ENCODE measurements around the gene CFAP90. TPM values are rescaled to one million over a fixed set of nuclear protein-coding genes. Genes with fewer than 3 reads are reported as not detected.

Gene CFAP90
- total and polyA plus RNA-seq, 2 experiments from 2014 or later, result 0.83 TPM; not detected in 1

GRCh38 chr5:7803937-7804336 is 47.0 kb downstream of the CFAP90 start:
- no peaks in the 10 kb centered on the region for H3K9me3 ChIP-seq (ENCODE audit: low read depth)
- H3K27ac ChIP-seq, result no peak overlapping the region
- H3K27me3 ChIP-seq, result no peaks in the 10 kb centered on the region
- no peak overlapping the region for H3K4me3 ChIP-seq
- TF ChIP-seq CTCF (IDR thresholded peaks at IDR 0.05; ENCODE audit: low read depth, low read length), result no peak
- H3K4me1 ChIP-seq (ENCODE audit: low read depth), result no peaks in the 10 kb centered on the region
- H3K36me3 ChIP-seq, result no peaks in the 10 kb centered on the region
- DNase-seq (ENCODE audit: low read depth in 1 of 2, low spot score in 1 of 2), result no peak

GRCh38 chr5:7802855-7803254 is 48.1 kb downstream of the CFAP90 start:
- no peak overlapping the region for H3K4me3 ChIP-seq
- H3K9me3 ChIP-seq (ENCODE audit: low read depth), result no peaks in the 10 kb centered on the region
- no peaks in the 10 kb centered on the region for H3K4me1 ChIP-seq (ENCODE audit: low read depth)
- no peak overlapping the region for H3K27ac ChIP-seq
- TF ChIP-seq CTCF (IDR thresholded peaks at IDR 0.05; ENCODE audit: low read depth, low read length), result no peak
- H3K36me3 ChIP-seq, result no peaks in the 10 kb centered on the region
- H3K27me3 ChIP-seq, result no peaks in the 10 kb centered on the region
- DNase-seq (ENCODE audit: low read depth in 1 of 2, low spot score in 1 of 2), result peak in 1 of 2 donors; percentile 68

- TF ChIP-seq CTCF (IDR thresholded peaks at IDR 0.05; ENCODE audit: low read depth, low read length), result no peak
Observed at GRCh38 chr5:7801891-7802614, 48.9 kb downstream of the CFAP90 start.

GRCh38 chr5:7795306-7795705 is 55.6 kb downstream of the CFAP90 start:
- TF ChIP-seq CTCF (IDR thresholded peaks at IDR 0.05; ENCODE audit: low read depth, low read length), result no peak
- no peaks in the 10 kb centered on the region for H3K36me3 ChIP-seq
- no peaks in the 10 kb centered on the region for H3K4me1 ChIP-seq (ENCODE audit: low read depth)
- no peaks in the 10 kb centered on the region for H3K27me3 ChIP-seq
- H3K27ac ChIP-seq, result no peak overlapping the region
- DNase-seq (ENCODE audit: low read depth in 1 of 2, low spot score in 1 of 2), result no peak
- no peak overlapping the region for H3K4me3 ChIP-seq
- H3K9me3 ChIP-seq (ENCODE audit: low read depth), result no peaks in the 10 kb centered on the region

More at GRCh38 chr5:7801891-7802614, 48.9 kb downstream of the CFAP90 start:
- H3K27me3 ChIP-seq, result no peaks in the 10 kb centered on the region
- no peak overlapping the region for H3K27ac ChIP-seq
- DNase-seq (ENCODE audit: low read depth in 1 of 2, low spot score in 1 of 2), result no peak
- H3K9me3 ChIP-seq (ENCODE audit: low read depth), result no peaks in the 10 kb centered on the region
- H3K4me3 ChIP-seq, result no peak overlapping the region
- H3K4me1 ChIP-seq (ENCODE audit: low read depth), result no peaks in the 10 kb centered on the region
- no peaks in the 10 kb centered on the region for H3K36me3 ChIP-seq

GRCh38 chr5:7794823-7795222 is 56.1 kb downstream of the CFAP90 start:
- no peak for DNase-seq (ENCODE audit: low read depth in 1 of 2, low spot score in 1 of 2)
- H3K9me3 ChIP-seq (ENCODE audit: low read depth), result no peaks in the 10 kb centered on the region
- no peaks in the 10 kb centered on the region for H3K36me3 ChIP-seq
- no peak overlapping the region for H3K27ac ChIP-seq
- H3K4me1 ChIP-seq (ENCODE audit: low read depth), result no peaks in the 10 kb centered on the region
- H3K27me3 ChIP-seq, result no peaks in the 10 kb centered on the region
- no peak for TF ChIP-seq CTCF (IDR thresholded peaks at IDR 0.05; ENCODE audit: low read depth, low read length)
- no peak overlapping the region for H3K4me3 ChIP-seq

All from cardiac muscle cell (in vitro differentiated cells and primary cell).